GM19438 (cell line): ENCODE measurements around the gene KIFC3.
"Not testable (repeated sequence)": the region's sequence is repeated elsewhere in the genome, so short reads cannot be mapped to it uniquely, and the experiment has no call there.

ENCODE experiments used
- ATAC-seq: cut with Tn5 transposase; IDR thresholded peaks from one replicate; pipeline ENCODE4 v1.9.1; 2021; ENCODE audit warnings: low read depth; ENCODE audit not compliant: unreplicated experiment

KIFC3 gene

GRCh38 chr16:57805176-57805575, 2.9 kb upstream of the KIFC3 start:
- no peak for ATAC-seq

GRCh38 chr16:57804111-57804837, 2.0 kb upstream of the KIFC3 start:
- no peak for ATAC-seq

GRCh38 chr16:57803134-57803990, 1.1 kb upstream of the KIFC3 start:
- ATAC-seq, result no peak

- no peak for ATAC-seq
Measured at GRCh38 chr16:57801809-57802340, 416 bp downstream of the KIFC3 start.

GRCh38 chr16:57801098-57801808, 1.0 kb downstream of the KIFC3 start:
- no peak for ATAC-seq

DNA sequence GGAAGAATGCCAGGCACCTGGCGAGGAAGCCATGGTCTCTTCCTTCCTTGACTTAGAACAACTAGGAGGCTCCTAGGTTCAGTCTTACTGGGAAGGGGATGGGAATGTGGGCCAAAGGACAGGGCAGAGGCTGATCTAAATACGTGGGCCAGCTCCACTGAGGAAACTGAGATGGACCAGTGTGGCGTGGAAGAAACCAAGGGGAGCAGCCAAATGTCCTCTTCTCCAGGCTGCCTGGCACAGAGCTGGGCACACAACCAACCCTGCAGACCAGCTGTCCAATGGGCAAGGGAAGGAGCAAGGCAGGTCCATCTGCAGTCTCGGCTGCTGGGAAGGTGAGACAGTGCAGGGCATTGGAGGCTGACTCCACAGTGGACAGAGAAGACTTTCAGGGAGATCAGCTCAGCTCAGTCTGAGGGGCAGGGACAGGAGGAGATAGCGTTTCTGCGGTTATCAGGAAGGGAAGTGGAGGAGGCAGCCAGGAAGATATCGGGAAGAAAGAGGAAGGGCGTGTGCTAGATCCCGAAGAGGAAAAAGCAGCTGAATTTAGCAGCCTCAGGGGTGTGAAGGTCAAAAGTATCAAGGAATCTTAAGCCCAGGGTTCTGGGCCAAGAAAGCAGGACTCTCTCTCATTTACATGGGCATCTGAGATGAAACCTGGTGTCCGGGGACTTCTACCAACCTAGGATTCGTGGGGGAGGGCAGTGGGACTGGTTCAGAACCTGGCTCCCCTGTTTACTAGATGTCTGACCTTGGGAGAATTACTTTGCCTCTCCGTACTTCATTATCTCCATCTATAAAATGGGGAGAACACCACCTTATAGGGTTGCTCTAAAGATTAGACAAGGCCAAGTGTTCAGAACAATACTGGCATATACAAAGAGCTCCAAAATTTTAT, 1.8 kb downstream of the KIFC3 start:
- ATAC-seq, result no peak

DNA sequence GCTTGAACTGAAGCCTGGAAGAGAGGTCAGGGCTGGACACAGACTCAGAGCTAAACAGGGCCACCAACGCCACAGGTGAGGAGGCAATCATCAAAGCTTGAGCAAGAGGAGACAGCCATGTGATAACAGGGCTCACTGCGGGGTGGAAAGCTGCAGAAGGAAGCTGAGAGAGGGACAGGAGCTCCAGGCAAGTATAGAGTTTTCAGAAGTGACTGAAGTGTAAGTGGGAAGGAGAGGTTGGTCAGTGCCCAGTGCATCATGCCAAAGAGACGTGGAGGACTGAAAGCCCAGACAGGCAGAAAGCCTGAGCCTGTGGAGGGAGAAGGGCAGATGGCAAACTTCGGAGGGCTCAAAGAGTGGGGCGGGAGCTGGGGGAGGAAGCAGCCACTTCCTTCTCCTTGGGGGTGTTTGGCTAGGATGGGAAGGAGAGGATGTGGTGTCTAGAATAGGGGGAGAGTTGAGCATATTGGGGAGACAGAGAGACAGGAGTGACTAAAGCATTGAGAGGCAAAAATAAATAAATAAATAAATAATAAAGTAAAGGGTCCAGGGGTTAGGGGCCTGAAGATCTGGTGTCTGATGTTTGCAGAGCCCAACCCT, 2.6 kb downstream of the KIFC3 start:
- ATAC-seq, result no peak

DNA sequence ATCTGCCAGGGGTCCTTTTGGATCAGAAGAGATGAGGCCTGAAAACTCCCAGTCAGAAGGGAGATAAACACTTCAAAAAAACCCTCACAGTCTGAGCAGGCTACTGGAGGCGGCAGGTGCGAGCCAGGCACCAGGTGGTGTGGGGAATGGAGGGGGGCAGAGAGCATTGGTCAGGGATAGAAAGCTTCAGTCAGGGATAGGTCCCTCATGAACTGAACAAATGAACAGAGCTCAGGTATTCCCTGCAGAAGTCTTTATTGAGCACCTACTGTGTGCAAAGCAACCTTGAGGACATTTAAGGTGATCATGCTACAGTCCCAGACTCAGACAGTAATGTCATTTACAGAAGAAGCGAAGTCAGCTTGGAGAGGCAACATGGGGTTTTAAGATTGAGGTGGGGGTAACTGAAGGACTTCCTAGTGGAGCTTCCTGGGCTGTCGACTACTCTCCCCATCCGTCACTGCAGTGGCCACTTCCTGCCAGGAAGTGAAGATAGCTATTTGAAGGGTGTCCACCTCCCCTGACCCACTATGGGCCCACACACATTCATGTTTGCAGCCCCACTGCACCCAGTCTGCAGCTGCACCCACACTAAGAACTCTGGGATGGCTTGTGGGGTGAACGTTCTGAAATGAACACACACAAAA, 3.2 kb downstream of the KIFC3 start:
- ATAC-seq, result no peak

- no peak for ATAC-seq
Measured at GRCh38 chr16:57798267-57798810, 4.0 kb downstream of the KIFC3 start.

GRCh38 chr16:57797526-57798266, 4.6 kb downstream of the KIFC3 start:
- no peak for ATAC-seq

- no peak for ATAC-seq
Measured at GRCh38 chr16:57797216-57797525, 5.1 kb downstream of the KIFC3 start.

DNA sequence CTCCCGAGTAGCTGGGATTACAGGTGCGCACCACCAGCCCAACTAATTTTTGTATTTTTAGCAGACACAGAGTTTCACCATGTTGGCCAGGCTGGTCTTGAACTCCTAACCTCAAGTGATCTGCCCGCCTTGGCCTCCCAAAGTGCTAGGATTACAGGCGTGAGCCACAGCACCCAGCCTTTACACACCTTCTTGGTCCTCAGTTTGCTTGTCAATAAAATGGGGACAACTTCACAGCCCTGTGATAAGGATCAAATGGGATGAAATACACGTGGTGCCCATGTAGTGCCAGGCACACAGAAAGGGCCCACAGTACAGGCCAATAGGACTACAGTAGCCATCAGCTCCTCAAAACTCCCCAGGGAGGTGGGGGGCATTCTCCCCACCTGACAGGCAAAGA, 6.3 kb downstream of the KIFC3 start:
- not testable (repeated sequence) for ATAC-seq

DNA sequence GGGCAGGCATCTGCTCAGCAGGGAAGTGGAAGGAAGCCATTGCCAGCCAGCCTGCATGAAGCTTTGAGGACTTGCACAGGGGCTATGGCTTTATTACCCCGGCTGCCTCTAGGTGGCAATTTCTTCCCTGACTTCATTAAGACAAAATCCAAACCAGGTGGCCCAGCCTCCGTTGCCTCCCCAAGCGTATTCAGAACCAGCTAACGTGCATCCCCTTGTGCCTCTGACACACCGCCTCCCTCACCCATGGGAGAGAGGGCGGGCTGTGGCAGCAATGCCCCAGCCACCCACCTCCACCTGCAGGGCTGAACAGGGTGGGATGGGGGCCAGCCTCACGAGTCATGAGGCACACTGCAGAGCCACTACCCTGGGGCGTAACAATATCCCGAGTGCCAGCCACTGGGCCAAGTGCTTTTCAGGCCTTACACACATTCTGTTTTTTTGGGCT, 6.8 kb downstream of the KIFC3 start:
- no peak for ATAC-seq

- no peak for ATAC-seq
Measured at GRCh38 chr16:57794849-57795430, 7.4 kb downstream of the KIFC3 start.

GRCh38 chr16:57791893-57792461, 10.3 kb downstream of the KIFC3 start:
- no peak for ATAC-seq

- ATAC-seq, result no peak
Measured at GRCh38 chr16:57791195-57791892, 10.9 kb downstream of the KIFC3 start.

GRCh38 chr16:57788951-57789350, 13.3 kb downstream of the KIFC3 start:
- ATAC-seq, result no peak
